Large intestine (tissue), 12 donors: ENCODE data around the gene PRAMEF10. TPM values are rescaled to one million over a fixed set of nuclear protein-coding genes. Genes with fewer than 3 reads are reported as not detected.
"Not testable (repeated sequence)": the region's sequence is repeated elsewhere in the genome, so short reads cannot be mapped to it uniquely, and the experiment has no call there.

Source experiments
- DNase-seq, 2 donors: peaks; one replicate each; pipeline versions ENCODE4 v3.0.0 to v3.0.0-alpha.2; 2013
- H3K27ac ChIP-seq: one replicate; pipeline ENCODE4 v1.5.1; 2013; ENCODE audit warnings: low read length
- H3K27me3 ChIP-seq: 2 replicates; pipeline ENCODE4 v1.6.1; 2013; ENCODE audit warnings: low read length; ENCODE audit not compliant: control insufficient read depth, insufficient read depth
- H3K36me3 ChIP-seq: 2 replicates; pipeline ENCODE4 v1.6.1; 2013; ENCODE audit warnings: low read length; ENCODE audit not compliant: control insufficient read depth, insufficient read depth
- H3K4me1 ChIP-seq: one replicate; pipeline ENCODE4 v1.6.1; 2013; ENCODE audit warnings: low read length; ENCODE audit not compliant: control insufficient read depth, insufficient read depth
- H3K4me3 ChIP-seq: one replicate; pipeline ENCODE4 v1.5.1; 2013; ENCODE audit warnings: low read length
- H3K9me3 ChIP-seq: one replicate; pipeline ENCODE4 v1.6.1; 2013; ENCODE audit warnings: mild to moderate bottlenecking, low read depth, low read length, moderate library complexity; ENCODE audit not compliant: control insufficient read depth
- WGBS: methylation state at CpG from one replicate; pipeline ENCODE4 v1.1.5; 2013; ENCODE audit warnings: low lambda C conversion rate; ENCODE audit not compliant: insufficient coverage; 5-methylcytosine and 5-hydroxymethylcytosine counted together
- long read RNA-seq, 11 donors: transcript quantifications; one replicate each; lab custom pipeline, GENCODE V29; 2026
- polyA plus RNA-seq: library from polyadenylated mRNA; unstranded; fragments of 120-200 nt; gene quantifications from one replicate; pipeline ENCODE4 v1.2.1, GENCODE V29; 2013

Gene PRAMEF10, protein sequence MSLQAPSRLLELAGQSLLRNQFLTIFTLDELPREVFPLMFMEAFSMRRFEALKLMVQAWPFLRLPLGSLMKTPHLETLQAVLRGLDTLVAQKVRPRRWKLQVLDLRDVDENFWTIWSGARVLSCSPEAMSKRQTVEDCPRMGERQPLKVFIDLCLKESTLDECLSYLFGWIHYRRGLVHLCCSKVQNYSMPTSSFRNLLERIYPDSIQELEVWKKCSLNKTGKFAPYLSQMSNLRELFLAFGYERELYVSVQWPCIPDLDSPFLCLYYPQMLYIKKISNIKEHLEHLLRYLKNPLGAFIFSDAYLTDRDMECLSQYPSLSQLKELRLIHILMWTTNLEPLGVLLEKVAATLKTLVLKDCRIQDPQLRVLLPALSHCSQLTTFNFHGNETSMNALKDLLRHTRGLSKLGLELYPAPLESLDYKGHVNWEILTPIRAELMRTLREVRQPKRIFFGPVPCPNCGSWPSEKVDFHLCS
- polyA plus RNA-seq: not detected
- long read RNA-seq, donor 1: 0 reads
- long read RNA-seq, donor 2: 0 reads
- long read RNA-seq, donor 3: 0 reads
- long read RNA-seq, donor 4: 0 reads
- long read RNA-seq, donor 5: 0 reads
- long read RNA-seq, donor 6: 0 reads
- long read RNA-seq, donor 7: 0 reads
- long read RNA-seq, donor 8: 0 reads
- long read RNA-seq, donor 9: 0 reads
- long read RNA-seq, donor 10: 0 reads
- long read RNA-seq, donor 11: 0 reads

DNA sequence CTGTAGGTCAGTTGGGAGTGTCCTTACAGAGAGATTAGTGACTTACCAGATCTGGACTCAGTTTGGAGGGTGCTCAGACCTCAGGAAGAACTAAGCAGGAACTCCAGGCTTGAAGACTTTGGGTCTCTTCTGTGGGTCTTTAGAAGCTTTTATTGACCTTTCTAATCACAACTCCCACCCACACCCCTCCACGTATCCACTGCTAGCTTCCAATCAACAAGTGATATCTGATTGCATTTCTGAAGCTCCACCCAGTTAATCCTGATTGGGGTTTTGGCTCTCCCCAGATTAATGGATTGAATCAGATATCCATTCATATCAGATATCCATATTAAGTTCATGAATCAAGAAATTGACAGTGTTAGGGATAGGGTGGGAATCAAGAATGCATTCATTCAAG, at the start of gene PRAMEF10:
TSS of gene PRAMEF10 (minus strand) at position 101 of the 400 bp plus-strand sequence. CDS start 2,423 bp downstream, outside the sequence.
- H3K4me1 ChIP-seq, H3K27ac ChIP-seq, H3K4me3 ChIP-seq, H3K27me3 ChIP-seq, H3K36me3 ChIP-seq, DNase-seq, H3K9me3 ChIP-seq: not testable (repeated sequence)
- no CpG with 5 or more reads among the region's 1 CpG for WGBS

DNA sequence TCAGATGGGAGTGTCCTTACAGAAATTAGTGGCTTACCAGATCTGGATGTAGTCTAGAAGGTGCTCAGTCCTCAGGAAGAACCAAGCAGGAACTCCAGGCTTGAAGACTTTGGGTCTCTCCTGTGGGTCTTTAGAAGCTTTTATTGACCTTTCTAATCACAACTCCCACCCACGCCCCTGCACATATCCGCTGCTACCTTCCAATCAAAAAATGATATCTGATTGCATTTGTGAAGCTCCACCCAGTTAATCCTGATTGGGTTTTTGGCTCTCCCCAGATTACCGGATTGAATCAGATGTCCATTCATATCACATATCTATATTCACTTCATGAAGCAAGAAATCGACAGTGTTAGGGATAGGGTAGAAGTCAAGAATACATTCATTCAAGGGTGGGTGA, 49.4 kb upstream of the PRAMEF10 start, which contains the start of gene PRAMEF6:
TSS of gene PRAMEF6 (minus strand) at position 101 of the 400 bp plus-strand sequence. CDS start 5,062 bp downstream, outside the sequence.
- H3K4me3 ChIP-seq, H3K4me1 ChIP-seq, H3K27me3 ChIP-seq, DNase-seq, H3K9me3 ChIP-seq, H3K27ac ChIP-seq, H3K36me3 ChIP-seq: not testable (repeated sequence)
- no CpG with 5 or more reads among the region's 4 CpGs for WGBS

DNA sequence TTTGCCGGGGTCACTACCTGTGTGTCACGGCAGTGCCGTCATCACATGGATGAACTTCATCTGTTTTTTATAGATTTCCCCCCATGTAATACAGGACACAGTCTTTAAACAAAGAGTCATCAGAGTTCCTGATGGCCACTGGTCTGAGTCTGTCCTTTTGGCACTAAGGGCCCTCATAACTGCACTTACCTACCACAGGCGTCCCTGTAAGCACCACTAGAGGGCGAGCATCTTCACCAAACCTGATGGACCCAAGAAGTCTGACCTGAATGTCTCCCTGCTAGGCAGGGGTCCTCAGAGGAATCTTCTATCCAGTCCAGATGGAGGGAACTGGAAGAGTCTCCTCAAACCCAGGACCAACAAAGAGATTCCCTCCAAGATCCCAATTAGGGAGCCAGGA, 26.3 kb upstream of the PRAMEF10 start:
- H3K36me3 ChIP-seq, H3K4me1 ChIP-seq, H3K27me3 ChIP-seq, DNase-seq, H3K27ac ChIP-seq, H3K4me3 ChIP-seq, H3K9me3 ChIP-seq: not testable (repeated sequence)
- WGBS: no CpG with 5 or more reads among the region's 5 CpGs

DNA sequence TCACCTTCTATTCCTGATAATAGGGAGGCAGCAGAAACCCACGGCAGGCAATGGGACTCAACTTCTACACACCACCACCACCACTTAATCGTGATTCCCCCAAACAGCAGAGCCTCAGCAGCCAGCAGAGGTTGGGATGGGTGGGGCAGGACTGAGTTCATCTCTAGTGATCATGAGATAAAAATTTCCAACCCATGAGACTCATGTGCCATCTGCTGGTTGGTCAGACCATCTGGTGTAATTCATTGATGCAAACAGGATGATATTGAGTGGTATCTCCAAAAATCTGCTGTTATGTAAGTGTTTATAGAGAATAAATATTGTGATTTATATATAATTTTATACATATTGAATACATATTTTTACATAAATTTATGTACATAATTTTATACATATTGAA, 23.7 kb upstream of the PRAMEF10 start:
- WGBS: no CpG with 5 or more reads among the region's 2 CpGs
- not testable (repeated sequence) for H3K4me3 ChIP-seq, H3K27me3 ChIP-seq, H3K9me3 ChIP-seq, DNase-seq, H3K36me3 ChIP-seq, H3K27ac ChIP-seq, H3K4me1 ChIP-seq

DNA sequence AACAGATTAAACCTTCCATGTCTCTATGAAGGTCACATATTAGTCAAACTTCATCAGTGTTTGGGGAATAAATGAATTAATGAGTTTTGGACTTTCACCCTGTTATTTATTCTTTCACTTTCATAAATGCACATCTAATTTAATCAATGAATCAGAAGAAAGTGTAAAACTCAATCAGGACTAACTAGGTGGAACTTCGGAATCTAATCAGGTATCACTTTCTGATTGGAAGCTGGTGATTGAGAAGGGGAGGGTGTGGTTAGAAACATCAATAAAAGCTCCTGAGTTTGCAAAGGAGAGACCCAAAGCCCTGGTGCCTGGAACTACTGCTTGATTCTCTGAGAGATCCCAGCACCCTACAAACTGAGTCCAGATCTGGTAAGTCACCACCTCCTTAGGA, 18.2 kb upstream of the PRAMEF10 start, which contains the start of gene PRAMEF7:
TSS of gene PRAMEF7 (plus strand) at position 301 of the 400 bp plus-strand sequence. CDS start 1,083 bp downstream, outside the sequence.
- not testable (repeated sequence) for H3K27ac ChIP-seq, H3K9me3 ChIP-seq, DNase-seq, H3K36me3 ChIP-seq, H3K4me3 ChIP-seq, H3K4me1 ChIP-seq, H3K27me3 ChIP-seq
- no CpG with 5 or more reads among the region's 1 CpG for WGBS

DNA sequence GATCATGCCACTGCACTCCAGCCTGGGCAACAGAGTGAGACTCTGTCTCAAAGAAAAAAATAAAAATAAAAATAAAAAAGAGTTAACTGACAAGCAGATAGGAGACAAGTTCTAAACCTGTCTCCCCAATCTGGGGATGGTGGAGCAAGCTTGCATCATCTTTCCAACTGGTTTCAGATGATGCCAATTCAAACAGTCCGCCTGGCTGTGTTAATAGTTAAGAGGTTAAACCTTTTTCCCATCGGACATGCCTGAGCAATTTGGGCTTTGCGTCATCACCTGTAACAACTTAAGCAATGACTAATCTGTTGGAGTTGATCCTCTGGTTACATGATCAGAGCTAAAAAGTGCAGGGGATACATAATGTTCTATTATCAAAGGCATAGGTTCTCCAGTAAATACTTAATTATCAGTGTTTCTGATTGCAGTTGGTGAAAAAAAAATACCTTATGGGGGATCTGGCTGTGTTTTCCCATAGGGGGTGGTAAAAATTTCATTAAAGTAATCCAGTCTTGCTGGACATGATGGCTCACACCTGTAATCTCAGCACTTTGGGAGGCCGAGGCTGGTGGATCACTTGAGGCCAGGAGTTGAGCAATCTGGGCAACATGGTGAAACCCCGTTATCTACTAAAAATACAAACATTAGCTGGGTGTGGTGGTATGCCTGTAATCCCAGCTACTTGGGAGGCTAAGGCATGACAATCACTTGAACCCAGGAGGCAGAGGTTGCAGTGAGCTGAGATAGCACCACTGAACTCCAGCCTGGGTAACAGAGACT, 5.9 kb upstream of the PRAMEF10 start:
- not testable (repeated sequence) for H3K4me3 ChIP-seq, H3K4me1 ChIP-seq, DNase-seq, H3K36me3 ChIP-seq, H3K27me3 ChIP-seq, H3K9me3 ChIP-seq, H3K27ac ChIP-seq
- WGBS: no CpG with 5 or more reads among the region's 5 CpGs

DNA sequence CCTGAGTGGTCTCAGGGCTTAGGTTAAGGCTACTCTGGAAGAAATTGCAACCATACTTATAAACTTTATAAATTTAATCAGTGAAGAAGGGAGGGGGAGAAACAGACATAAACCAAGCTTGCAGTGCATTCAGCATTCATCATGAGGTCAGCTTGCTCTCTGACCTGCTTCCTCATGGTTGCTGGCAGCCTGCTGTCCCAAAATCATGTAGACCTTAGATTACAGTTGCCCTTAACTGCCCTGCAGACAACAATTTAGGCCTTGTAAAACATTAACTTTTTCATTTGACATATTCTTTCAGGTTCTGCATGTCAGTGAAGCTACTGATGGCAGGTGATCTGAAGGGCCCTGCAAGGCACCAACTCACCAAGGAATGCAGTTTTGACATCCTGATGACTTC, 1.1 kb upstream of the PRAMEF10 start:
- not testable (repeated sequence) for H3K4me1 ChIP-seq, H3K4me3 ChIP-seq, H3K27me3 ChIP-seq, H3K9me3 ChIP-seq, DNase-seq, H3K27ac ChIP-seq, H3K36me3 ChIP-seq

DNA sequence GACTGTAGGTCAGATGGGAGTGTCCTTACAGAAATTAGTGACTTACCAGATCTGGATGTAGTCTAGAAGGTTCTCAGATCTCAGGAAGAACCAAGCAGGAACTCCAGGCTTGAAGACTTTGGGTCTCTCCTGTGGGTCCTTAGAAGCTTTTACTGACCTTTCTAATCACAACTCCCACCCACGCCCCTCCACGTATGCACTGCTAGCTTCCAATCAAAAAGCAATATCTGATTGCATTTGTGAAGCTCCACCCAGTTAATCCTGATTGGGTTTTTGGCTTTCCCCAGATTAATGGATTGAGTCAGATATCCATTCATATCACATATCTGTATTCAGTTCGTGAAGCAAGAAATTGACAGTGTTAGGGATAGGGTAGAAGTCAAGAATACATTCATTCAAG, 12.0 kb downstream of the PRAMEF10 start, which contains the start of gene PRAMEF4:
TSS of gene PRAMEF4 (minus strand) at position 101 of the 400 bp plus-strand sequence. CDS start 2,807 bp downstream, outside the sequence.
- not testable (repeated sequence) for H3K27me3 ChIP-seq, H3K4me1 ChIP-seq, H3K9me3 ChIP-seq, H3K27ac ChIP-seq, H3K4me3 ChIP-seq, DNase-seq, H3K36me3 ChIP-seq
- WGBS: no CpG with 5 or more reads among the region's 3 CpGs

DNA sequence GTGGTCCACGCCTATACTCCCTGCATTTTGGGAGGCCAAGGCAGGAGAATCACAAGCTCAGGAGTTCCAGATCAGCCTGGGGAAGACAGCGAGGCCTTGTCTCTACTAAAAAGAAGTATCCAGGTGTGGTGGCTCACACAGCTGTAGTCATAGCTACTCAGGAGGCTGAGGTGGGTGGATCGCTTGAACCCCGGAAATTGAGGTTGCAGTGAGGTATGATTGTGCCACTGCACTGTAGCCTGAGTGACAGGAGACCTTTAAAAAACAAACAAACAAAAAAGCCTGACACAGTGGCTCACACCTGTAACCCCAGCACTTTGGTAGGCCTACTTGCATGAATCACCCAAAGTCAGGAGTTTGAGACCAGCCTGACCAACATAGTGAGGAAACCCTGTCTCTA, 19.6 kb downstream of the PRAMEF10 start:
- not testable (repeated sequence) for DNase-seq, H3K4me3 ChIP-seq
- no CpG with 5 or more reads among the region's 4 CpGs for WGBS

DNA sequence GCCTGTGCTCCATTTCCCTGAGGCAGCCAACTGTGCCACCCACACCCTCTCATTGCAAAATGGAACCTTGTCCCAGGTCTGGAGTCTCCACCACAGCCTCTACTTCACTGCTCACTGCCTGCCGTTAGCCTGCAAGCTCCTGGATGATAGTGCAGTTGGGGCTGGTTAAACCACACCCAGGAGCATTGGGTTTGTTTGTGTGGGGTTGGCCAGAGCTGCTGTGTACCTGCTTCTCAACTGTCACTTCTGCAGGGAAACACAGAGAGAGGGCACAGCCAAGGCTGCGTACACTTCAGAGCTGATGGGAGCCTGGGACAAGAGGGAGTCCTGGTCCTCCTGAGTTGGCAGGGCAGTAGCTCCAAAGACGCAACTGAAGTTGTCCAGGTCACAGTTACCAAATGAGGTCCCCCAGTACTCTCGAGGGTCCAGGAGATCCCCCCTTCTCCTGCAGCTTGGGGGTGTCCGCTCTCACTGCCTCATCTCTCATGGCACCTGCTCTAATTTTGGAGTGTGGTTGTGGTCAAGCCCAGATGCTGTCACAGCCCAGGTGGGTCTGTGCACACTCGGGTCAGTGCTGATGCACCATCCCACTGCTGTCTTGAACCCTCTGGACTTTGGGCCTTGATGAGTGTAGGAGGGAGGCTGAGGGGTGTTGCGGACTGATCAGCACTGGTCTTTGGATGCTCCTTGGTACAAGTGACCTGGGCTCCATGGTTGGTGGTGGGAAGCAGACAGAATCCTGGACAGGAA, 34.8 kb downstream of the PRAMEF10 start:
- not testable (repeated sequence) for H3K36me3 ChIP-seq, H3K9me3 ChIP-seq, H3K27ac ChIP-seq, H3K27me3 ChIP-seq, H3K4me3 ChIP-seq, H3K4me1 ChIP-seq, DNase-seq
- no CpG with 5 or more reads among the region's 7 CpGs for whole genome bisulfite sequencing

More for the DNA sequence above, 19.6 kb downstream of the PRAMEF10 start:
- not testable (repeated sequence) for H3K9me3 ChIP-seq, H3K36me3 ChIP-seq, H3K4me1 ChIP-seq, H3K27ac ChIP-seq, H3K27me3 ChIP-seq
